Stimulated activated CD8-positive, alpha-beta memory T cell treated with anti-CD3 and anti-CD28 coated beads, Interleukin-7, amount 100 ng/mL, for 1 hour (primary cell): ENCODE results near the gene MAP3K3.

ENCODE experiments used
- DNase-seq, 2 donors: peaks; one replicate each; pipeline ENCODE4 v3.0.0-alpha.2; 2020; ENCODE audit warnings: low read depth in 2 of 2

MAP3K3 gene

GRCh38 chr17:63693411-63694113, 71.3 kb downstream of the MAP3K3 start:
- DNase-seq: no peak

- DNase-seq: no peak
Measured at GRCh38 chr17:63694229-63694949, 72.2 kb downstream of the MAP3K3 start.

- no peak for DNase-seq
Measured at GRCh38 chr17:63694950-63695773, 72.9 kb downstream of the MAP3K3 start.

DNA sequence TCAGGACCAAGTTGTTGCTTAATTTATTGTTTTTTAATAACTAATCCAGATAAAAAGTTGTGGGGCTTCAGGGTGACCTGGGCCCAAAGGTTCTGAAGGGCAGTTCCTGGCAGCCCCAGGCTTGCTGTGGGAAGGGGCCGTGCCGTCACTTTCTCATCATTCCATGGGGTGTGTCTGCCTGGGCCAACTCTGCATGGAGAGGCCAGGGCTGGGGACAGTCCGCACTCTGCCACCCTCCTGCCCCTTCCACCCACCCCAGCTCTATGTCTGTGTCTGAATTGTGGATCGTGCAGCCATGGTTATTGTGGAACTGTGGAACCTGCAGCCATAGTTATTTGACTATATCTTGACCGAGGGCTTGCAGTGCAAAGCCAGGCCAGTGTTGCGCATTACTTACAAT, 73.7 kb downstream of the MAP3K3 start:
- no peak for DNase-seq

- DNase-seq: no peak
Measured at GRCh38 chr17:63696381-63696961, 74.3 kb downstream of the MAP3K3 start.

GRCh38 chr17:63697341-63698286, 75.4 kb downstream of the MAP3K3 start:
- peak in 1 of 2 donors; percentile 70 for DNase-seq

DNA sequence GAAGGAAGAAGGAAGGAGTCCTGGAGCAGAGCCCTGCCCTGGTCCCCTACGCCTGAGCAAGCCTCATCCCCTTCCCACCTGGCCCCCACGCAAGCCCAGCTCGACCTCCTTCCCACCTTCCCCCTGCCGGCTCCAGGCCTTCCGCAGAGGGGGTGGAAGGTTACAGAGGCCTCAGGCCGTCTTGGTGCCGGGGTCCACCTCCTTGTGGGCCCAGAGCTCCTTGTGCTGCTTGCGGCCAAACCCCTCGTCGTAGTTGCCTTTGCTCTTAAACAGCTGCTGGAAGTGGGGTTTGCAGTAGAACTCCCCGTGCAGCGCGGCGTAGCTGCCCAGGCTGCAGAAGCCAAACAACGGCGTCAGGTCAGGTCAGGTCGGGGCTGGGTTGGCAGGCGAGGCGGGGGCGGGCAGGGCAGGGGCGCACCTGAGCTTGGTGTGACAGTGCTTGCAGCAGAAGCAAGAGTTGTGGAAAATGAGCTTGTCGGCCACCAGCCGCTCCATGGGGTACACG, 76.2 kb downstream of the MAP3K3 start:
- no peak for DNase-seq

GRCh38 chr17:63698886-63699637, 76.8 kb downstream of the MAP3K3 start:
- peak; percentile 70 to 76 for DNase-seq

GRCh38 chr17:63699638-63700527, 77.7 kb downstream of the MAP3K3 start, which contains the start of gene LIMD2:
LIMD2 (minus strand) TSS chr17:63700125; CDS start chr17:63699298, 827 bp downstream.
- DNase-seq: peak; percentile 74 to 77

DNA sequence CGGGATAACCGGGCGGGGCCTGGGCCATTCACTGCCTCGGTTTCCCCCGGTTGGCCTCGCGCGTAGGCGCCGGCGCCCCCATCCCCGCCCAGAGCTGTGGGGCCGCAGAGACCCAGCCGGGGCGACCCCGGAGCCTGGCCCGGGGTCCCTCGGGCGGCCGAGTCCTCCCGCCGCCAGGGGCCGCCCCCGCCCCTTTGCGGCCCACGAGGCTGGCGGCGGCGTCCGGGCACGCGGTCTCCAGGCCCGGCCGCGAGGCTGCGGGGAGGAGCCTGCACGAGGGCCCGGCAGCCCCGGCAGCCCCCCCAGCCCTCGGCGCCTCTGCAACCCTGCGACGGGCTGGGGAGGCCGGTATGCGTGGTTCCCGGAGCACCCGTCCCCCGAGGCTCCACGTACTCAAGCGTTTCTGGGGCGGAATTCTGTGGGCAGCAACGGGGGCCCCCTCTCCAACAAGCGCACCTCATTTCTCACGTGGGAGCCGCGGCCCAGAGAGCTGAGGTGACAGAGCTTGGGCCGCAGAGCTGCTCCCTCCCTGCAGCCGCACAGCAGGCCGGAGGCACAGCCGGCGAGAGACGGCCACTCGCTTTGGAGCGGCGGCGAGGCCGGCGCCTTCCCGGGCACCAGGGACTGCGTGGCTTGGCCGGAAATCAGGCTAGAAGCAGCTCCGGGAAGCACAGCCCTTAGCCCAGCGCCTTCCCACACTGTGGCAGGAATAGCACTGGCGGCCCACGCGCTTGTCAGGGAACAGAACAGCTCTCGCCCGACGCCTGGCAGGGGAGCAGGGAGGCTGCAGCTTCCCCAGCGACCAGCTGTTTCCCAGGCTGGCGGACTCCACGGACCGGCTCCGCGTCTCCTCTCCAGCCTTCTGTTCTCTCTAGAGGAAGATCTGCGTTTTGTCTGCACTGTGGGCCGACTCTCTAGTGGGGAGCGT, 78.6 kb downstream of the MAP3K3 start:
- DNase-seq: no peak

DNA sequence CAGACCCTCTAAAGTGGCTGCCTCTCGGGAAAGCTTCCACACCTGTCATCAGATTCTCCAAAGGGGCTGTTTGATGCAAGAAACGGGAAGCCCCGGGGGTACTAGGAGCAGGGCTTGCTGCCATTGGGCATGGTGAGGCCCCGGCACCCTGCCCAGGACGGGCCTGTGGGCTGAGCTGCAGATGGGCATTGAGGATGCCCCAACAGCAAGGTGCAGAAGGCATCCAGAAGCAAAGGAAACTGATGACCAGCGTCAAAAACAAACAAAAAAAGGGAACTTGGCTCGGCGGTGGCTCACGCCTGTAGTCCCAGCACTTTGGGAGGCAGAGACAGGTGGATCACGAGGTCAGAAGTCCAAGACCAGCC, 79.2 kb downstream of the MAP3K3 start:
- no peak for DNase-seq

GRCh38 chr17:63701868-63702720, 79.9 kb downstream of the MAP3K3 start:
- DNase-seq: peak in 1 of 2 donors; percentile 41

- DNase-seq: no peak
Measured at GRCh38 chr17:63702721-63703015, 80.5 kb downstream of the MAP3K3 start.

GRCh38 chr17:63703029-63703428, 80.8 kb downstream of the MAP3K3 start:
- no peak for DNase-seq

- DNase-seq: no peak
Measured at GRCh38 chr17:63703556-63704258, 81.5 kb downstream of the MAP3K3 start.

DNA sequence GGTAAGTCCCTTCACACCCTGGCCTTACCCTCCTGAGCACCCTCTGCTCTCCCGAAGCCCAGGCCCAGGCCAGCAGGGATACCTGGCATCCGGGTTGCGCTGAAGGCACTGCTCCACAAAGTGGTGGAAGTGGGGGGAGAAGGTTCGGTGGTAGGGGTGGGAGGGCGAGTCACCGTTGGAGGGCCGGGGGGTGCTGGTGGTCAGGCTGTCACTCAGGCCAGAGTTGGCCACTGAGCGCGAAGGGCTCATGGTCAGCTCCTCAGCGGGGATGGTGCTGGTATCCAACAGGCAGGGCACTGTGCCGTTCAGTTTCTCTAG, 82.0 kb downstream of the MAP3K3 start:
- no peak for DNase-seq

GRCh38 chr17:63704836-63705235, 82.6 kb downstream of the MAP3K3 start:
- no peak for DNase-seq
